ENCODE measurements around the gene FASN. TPM values are rescaled to one million over a fixed set of nuclear protein-coding genes. Genes with fewer than 3 reads are reported as not detected.

FASN gene
- polyA plus RNA-seq, 1 of the 3 experiments (the other 2 are of a cell fraction) = 55.1 TPM

- Histone ChIP-seq H3K9me2 (no peaks in the 10 kb centered on the region), H3K36me3 (replicated peaks in 1 of 2; ENCODE audit: control insufficient read depth in 1 of 2, insufficient read depth in 2 of 2, low read length in 1 of 2) (peaks cover 34 to 75% of the 10 kb centered on the region in 2 experiments), H3K9me3 (no peaks in the 10 kb centered on the region), H3K4me2 (no peak overlapping the region), H2AFZ (ENCODE audit: low read depth) (no peak overlapping the region), H3K27ac (ENCODE audit: low read depth in 2 of 2, low read length in 1 of 2) (no peak overlapping the region; a peak in 1 of 4 replicates), H3K9ac (no peak overlapping the region), H3K4me1 (ENCODE audit: control insufficient read depth in 1 of 2, insufficient read depth in 2 of 2, low read depth in 1 of 2, low read length in 1 of 2) (peaks cover 10 to 13% of the 10 kb centered on the region in 2 experiments; a peak in 1 of 4 replicates), H3K4me3 (ENCODE audit: low read depth in 2 of 2, low read length in 1 of 2) (no peak overlapping the region), H3K27me3 (ENCODE audit: insufficient read depth) (no peaks in the 10 kb centered on the region), H3F3A (replicated peaks; ENCODE audit: insufficient read depth) (no peaks in the 10 kb centered on the region), H4K20me1 (ENCODE audit: insufficient read depth) (peaks cover 23% of the 10 kb centered on the region), H3K79me2 (ENCODE audit: insufficient read depth) (peaks cover 32% of the 10 kb centered on the region)
- ChIA-PET POLR2A (interaction anchor here (0.6 kb wide), 1 partner anchor 9 kb away, joined by 5 read pairs; no protein-coding TSS in a partner anchor), CTCF (interaction anchor here (4.3 kb wide), 1 partner anchor 63 kb away, joined by 22 read pairs; no protein-coding TSS in a partner anchor)
- 95% methylated on average over 18 of the region's 40 CpGs for WGBS (ENCODE audit: low lambda C conversion rate)
- no peak for TF ChIP-seq FOSL2 (IDR thresholded peaks at IDR 0.05; ENCODE audit: borderline replicate concordance, low read depth)
- TF ChIP-seq RCOR1 (IDR thresholded peaks at IDR 0.05; ENCODE audit: low read length) = no peak
- TF ChIP-seq POLR2AphosphoS5 (IDR thresholded peaks at IDR 0.05; ENCODE audit: low read depth, low read length) = no peak
- TF ChIP-seq RFX5 (IDR thresholded peaks at IDR 0.05; ENCODE audit: low read length) = no peak
- no peak for TF ChIP-seq MAX (IDR thresholded peaks at IDR 0.05; ENCODE audit: low read depth)
- no peak for TF ChIP-seq MEF2A (IDR thresholded peaks at IDR 0.05; ENCODE audit: borderline replicate concordance, low read depth)
- no peak for TF ChIP-seq GATA2 (CRISPR knock-in tag; IDR thresholded peaks at IDR 0.05)
- TF ChIP-seq FOXM1 (IDR thresholded peaks at IDR 0.05; ENCODE audit: low read depth) = no peak
- TF ChIP-seq JUND (IDR thresholded peaks at IDR 0.05) = no peak
- TF ChIP-seq TEAD4 (IDR thresholded peaks at IDR 0.05; ENCODE audit: borderline replicate concordance, insufficient read depth) = no peak
- no peak for TF ChIP-seq RAD21 (IDR thresholded peaks at IDR 0.05; ENCODE audit: low read length)
- no peak for TF ChIP-seq EZH2phosphoT487 (IDR thresholded peaks at IDR 0.05; ENCODE audit: borderline replicate concordance, low read depth)
- TF ChIP-seq REST (IDR thresholded peaks at IDR 0.05; ENCODE audit: low read depth, low read length) = no peak
- TF ChIP-seq SMC3 (IDR thresholded peaks at IDR 0.05; ENCODE audit: low read depth, low read length) = no peak
- TF ChIP-seq YY1 (IDR thresholded peaks at IDR 0.05; ENCODE audit: low read depth) = no peak
- TF ChIP-seq TCF12 (IDR thresholded peaks at IDR 0.05) = no peak
- TF ChIP-seq USF1 (IDR thresholded peaks at IDR 0.05; ENCODE audit: borderline replicate concordance, low read depth) = no peak
- TF ChIP-seq EP300 (IDR thresholded peaks at IDR 0.05; ENCODE audit: borderline replicate concordance in 1 of 2, low read depth in 1 of 2, low read length in 1 of 2) = no peak
- DNase-seq = no peak
Observed at GRCh38 chr17:82092995-82093751, 4.9 kb downstream of the FASN start.
